ENCODE results near the gene THUMPD2. TPM values are rescaled to one million over a fixed set of nuclear protein-coding genes. Genes with fewer than 3 reads are reported as not detected.
"Not testable (repeated sequence)": the region's sequence is repeated elsewhere in the genome, so short reads cannot be mapped to it uniquely, and the experiment has no call there.

THUMPD2 gene
- polyA plus RNA-seq, 1 donor from 2014 or later: 9.8 TPM

GRCh38 chr2:39734445-39734844 lies 44.6 kb downstream of the THUMPD2 start:
- Mint-ChIP-seq H3K27me3 (no peaks in the 10 kb centered on the region), H3K9me3 (peaks cover 0 to 3% (median 0%) of the 10 kb centered on the region in 3 donors), H3K27ac (no peak overlapping the region), H3K4me1 (peaks cover 0 to 1% (median 0%) of the 10 kb centered on the region in 3 donors), H3K4me3 (no peak overlapping the region), H3K36me3 (peaks cover 2% of the 10 kb centered on the region)

- Mint-ChIP-seq H3K9me3 (peaks cover 0 to 3% (median 0%) of the 10 kb centered on the region in 3 donors), H3K27me3 (no peaks in the 10 kb centered on the region), H3K27ac (no peak overlapping the region), H3K4me1 (peaks cover 3 to 4% (median 4%) of the 10 kb centered on the region in 3 donors), H3K4me3 (no peak overlapping the region), H3K36me3 (peaks cover 3% of the 10 kb centered on the region)
These were observed 45.9 kb downstream of the THUMPD2 start for GRCh38 chr2:39733070-39733674.

- H3K27me3 Mint-ChIP-seq: no peaks in the 10 kb centered on the region
- H3K27ac Mint-ChIP-seq: no peak overlapping the region
- peaks cover 0 to 3% (median 0%) of the 10 kb centered on the region in 3 donors for H3K9me3 Mint-ChIP-seq
- H3K4me1 Mint-ChIP-seq: peaks cover 4 to 6% (median 5%) of the 10 kb centered on the region in 3 donors
- peaks cover 4% of the 10 kb centered on the region for H3K36me3 Mint-ChIP-seq
- no peak overlapping the region for H3K4me3 Mint-ChIP-seq
These were observed 46.6 kb downstream of the THUMPD2 start for GRCh38 chr2:39732482-39732881.

DNA sequence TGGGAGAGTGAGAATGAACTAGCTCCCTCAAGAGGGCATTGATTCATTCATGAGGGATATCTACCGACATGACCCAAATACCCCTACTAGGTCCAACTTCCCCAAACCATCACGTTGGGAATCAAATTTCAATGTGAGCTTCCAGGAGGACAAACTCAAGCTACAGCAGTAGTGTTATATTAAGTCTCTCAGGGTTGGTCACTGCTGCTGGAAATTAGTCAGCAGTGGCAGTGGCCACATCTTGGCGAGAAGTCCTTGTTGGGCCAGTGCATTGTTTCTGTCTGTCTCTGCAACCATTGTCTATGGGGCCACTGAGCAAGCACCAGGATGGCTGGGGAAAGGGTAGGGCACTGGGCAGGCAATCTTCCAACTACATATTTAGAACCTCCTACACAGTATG lies 47.5 kb downstream of the THUMPD2 start:
- Mint-ChIP-seq H3K36me3 (peaks cover 4% of the 10 kb centered on the region), H3K27ac (peak overlapping the region in 1 of 3 donors; percentile 2), H3K4me1 (peaks cover 4 to 6% (median 5%) of the 10 kb centered on the region in 3 donors), H3K4me3 (no peak overlapping the region), H3K27me3 (no peaks in the 10 kb centered on the region), H3K9me3 (peaks cover 0 to 3% (median 0%) of the 10 kb centered on the region in 3 donors)

DNA sequence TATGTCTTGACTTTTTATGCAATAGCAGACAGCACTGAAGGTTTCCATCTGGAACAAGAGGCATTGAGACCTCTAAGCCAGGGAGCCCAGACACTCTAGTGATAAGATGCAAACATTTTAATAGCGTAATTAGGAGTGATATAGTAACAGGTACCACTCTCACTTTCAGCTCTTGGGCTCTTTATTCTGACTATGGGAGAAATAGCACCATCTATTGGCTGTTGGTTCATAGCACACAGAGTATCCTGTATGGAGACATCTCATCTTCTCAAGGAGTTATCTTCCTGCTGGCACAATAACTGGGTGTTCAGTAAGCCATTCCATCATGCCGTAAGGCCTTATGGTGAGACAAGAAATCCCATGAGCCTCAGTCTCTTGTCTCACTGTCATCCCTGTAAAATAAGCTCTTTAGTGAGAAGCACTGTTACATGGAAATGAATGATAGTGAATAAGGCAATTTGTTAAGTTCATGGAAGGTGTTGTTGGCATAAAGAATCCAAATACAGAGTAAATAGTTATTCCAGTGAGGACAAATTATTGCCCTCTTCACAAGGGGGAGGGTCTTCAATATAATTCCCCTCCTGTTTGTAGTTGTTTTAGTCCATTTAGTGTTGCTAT lies 48.3 kb downstream of the THUMPD2 start:
- H3K27me3 Mint-ChIP-seq: no peaks in the 10 kb centered on the region
- H3K36me3 Mint-ChIP-seq: peaks cover 4% of the 10 kb centered on the region
- peaks cover 4 to 6% (median 5%) of the 10 kb centered on the region in 3 donors for H3K4me1 Mint-ChIP-seq
- H3K4me3 Mint-ChIP-seq: no peak overlapping the region
- no peak overlapping the region for H3K27ac Mint-ChIP-seq
- H3K9me3 Mint-ChIP-seq: peaks cover 0 to 3% (median 0%) of the 10 kb centered on the region in 3 donors

GRCh38 chr2:39730276-39730675 lies 48.8 kb downstream of the THUMPD2 start:
- H3K36me3 Mint-ChIP-seq: peaks cover 4% of the 10 kb centered on the region
- no peak overlapping the region for H3K4me3 Mint-ChIP-seq
- H3K27ac Mint-ChIP-seq: no peak overlapping the region
- peaks cover 0 to 3% (median 0%) of the 10 kb centered on the region in 3 donors for H3K9me3 Mint-ChIP-seq
- peaks cover 4 to 6% (median 5%) of the 10 kb centered on the region in 3 donors for H3K4me1 Mint-ChIP-seq
- H3K27me3 Mint-ChIP-seq: no peaks in the 10 kb centered on the region

DNA sequence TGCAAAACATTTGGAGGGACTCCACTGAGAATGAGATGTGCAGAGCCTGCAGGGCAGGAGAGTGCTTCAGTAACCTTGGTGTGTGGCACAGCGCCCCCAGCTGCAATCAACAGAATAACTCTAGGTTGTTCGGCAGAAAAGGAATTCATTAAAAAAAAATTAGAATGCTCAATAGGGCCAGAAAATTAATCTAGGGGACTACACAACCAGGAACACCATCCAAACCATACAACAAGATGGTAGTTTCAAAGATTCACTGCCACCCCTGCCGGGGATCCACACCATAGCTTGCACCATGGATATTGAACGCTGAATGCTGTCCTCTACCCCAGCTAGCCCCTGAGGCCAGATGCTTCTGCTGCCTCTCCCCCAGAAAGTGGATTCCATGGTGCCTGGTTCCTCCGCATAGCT lies 50.1 kb downstream of the THUMPD2 start:
- Mint-ChIP-seq H3K4me1 (peaks cover 4 to 5% (median 5%) of the 10 kb centered on the region in 3 donors), H3K27me3 (no peaks in the 10 kb centered on the region), H3K27ac (no peak overlapping the region), H3K36me3 (peaks cover 2% of the 10 kb centered on the region), H3K9me3 (peaks cover 0 to 3% (median 0%) of the 10 kb centered on the region in 3 donors), H3K4me3 (no peak overlapping the region)

GRCh38 chr2:39728085-39728484 lies 51.0 kb downstream of the THUMPD2 start:
- H3K9me3 Mint-ChIP-seq, H3K27ac Mint-ChIP-seq, H3K4me3 Mint-ChIP-seq, H3K27me3 Mint-ChIP-seq, H3K36me3 Mint-ChIP-seq, H3K4me1 Mint-ChIP-seq: not testable (repeated sequence)

DNA sequence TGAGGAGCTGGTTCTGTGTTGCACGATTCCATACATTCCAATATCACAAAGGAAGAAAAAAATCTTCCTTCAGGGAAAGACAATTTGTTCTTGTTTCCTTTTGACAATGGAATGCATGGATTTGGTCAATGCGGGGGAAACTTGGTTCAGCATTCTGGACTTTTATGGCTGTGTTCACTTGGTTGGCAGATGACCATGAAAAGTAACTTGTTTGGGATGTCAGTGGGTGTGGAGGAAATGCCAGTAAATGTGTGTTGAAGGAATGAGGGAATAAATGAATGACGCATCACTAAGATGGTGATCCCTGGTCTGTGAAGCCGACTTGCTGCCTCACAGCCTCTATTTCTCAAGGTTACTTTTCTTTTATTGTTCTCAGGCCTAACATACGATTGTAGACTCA lies 53.7 kb downstream of the THUMPD2 start:
- peaks cover 2% of the 10 kb centered on the region for H3K36me3 Mint-ChIP-seq
- H3K27me3 Mint-ChIP-seq: peaks cover 2% of the 10 kb centered on the region
- H3K4me1 Mint-ChIP-seq: peaks cover 4 to 5% (median 5%) of the 10 kb centered on the region in 3 donors
- no peak overlapping the region for H3K27ac Mint-ChIP-seq
- H3K9me3 Mint-ChIP-seq: no peaks in the 10 kb centered on the region
- H3K4me3 Mint-ChIP-seq: no peak overlapping the region

DNA sequence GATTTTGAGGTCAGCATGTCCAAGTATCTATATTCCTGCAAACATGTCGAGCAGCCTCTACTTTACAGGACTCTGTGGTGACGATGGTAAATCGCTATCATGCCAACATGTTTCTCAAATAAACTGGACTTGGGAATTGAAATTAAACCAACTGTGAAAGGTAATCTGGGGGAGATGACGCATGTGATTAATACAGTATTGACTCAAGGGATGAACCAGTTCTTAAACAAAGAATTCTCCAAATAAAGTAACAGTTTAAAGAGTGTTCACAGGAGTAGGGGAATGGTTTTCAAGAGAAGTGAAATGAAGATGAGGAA lies 54.3 kb downstream of the THUMPD2 start:
- no peak overlapping the region for H3K4me3 Mint-ChIP-seq
- H3K27ac Mint-ChIP-seq: no peak overlapping the region
- no peaks in the 10 kb centered on the region for H3K9me3 Mint-ChIP-seq
- peaks cover 4 to 5% (median 5%) of the 10 kb centered on the region in 3 donors for H3K4me1 Mint-ChIP-seq
- H3K36me3 Mint-ChIP-seq: peaks cover 2% of the 10 kb centered on the region
- H3K27me3 Mint-ChIP-seq: peaks cover 2% of the 10 kb centered on the region

DNA sequence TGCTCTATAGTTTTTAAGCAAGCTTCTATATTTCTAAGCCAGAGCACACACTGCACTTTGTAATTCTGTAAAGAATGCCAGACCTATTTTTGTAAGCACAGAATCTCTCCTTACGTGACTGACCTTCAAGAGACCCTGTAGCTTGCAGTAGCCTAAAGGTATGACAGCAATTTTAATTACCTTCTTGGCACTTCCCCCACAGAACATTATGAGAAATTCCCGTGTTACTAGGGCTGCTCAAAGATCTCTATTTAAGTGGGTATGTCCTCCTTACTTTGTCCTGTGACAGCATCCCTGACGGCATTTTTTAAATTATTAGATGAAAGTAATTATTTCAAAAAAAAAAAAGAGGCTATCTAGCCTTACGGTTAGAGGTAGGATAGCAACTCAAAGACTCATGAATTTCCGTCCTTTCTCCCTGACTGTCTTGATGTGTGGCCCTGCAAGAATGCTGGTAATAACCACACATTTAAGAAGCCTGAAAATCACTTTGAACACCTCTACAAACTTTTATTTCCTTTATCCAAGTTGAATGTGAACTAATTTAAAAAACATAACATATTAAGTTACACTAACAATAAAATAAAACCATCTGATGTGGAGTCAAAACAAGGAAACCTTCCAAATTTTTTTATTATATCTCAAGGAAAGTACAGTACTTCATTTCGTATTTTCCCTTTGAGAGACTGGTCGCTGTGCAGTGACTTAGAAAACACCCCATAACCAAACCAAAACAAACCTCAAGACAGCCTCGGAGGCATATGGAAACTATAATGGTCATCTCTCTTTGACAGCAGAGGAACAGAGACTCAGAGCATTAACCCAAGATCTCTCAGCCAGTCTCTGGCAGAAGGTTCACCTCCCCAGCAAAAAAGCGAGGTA lies 54.9 kb downstream of the THUMPD2 start:
- no peak overlapping the region for H3K27ac Mint-ChIP-seq
- peaks cover 2% of the 10 kb centered on the region for H3K27me3 Mint-ChIP-seq
- no peaks in the 10 kb centered on the region for H3K9me3 Mint-ChIP-seq
- H3K36me3 Mint-ChIP-seq: peaks cover 2% of the 10 kb centered on the region
- peaks cover 4 to 5% (median 5%) of the 10 kb centered on the region in 3 donors for H3K4me1 Mint-ChIP-seq
- H3K4me3 Mint-ChIP-seq: no peak overlapping the region

- Mint-ChIP-seq H3K4me3 (no peak overlapping the region), H3K27ac (no peak overlapping the region)
These were observed 55.6 kb downstream of the THUMPD2 start for GRCh38 chr2:39723497-39723896.

GRCh38 chr2:39720970-39721369 lies 58.1 kb downstream of the THUMPD2 start:
- no peaks in the 10 kb centered on the region for H3K4me1 Mint-ChIP-seq
- no peak overlapping the region for H3K27ac Mint-ChIP-seq
- no peaks in the 10 kb centered on the region for H3K9me3 Mint-ChIP-seq

More at GRCh38 chr2:39723497-39723896, 55.6 kb downstream of the THUMPD2 start:
- Mint-ChIP-seq H3K36me3 (peaks cover 2% of the 10 kb centered on the region), H3K9me3 (no peaks in the 10 kb centered on the region), H3K27me3 (peaks cover 2% of the 10 kb centered on the region), H3K4me1 (peaks cover 0 to 4% (median 2%) of the 10 kb centered on the region in 3 donors)

GRCh38 chr2:39719317-39719716 lies 59.7 kb downstream of the THUMPD2 start:
- Mint-ChIP-seq H3K27ac (no peak overlapping the region), H3K36me3 (no peaks in the 10 kb centered on the region), H3K9me3 (no peaks in the 10 kb centered on the region), H3K4me1 (no peaks in the 10 kb centered on the region), H3K4me3 (no peak overlapping the region), H3K27me3 (peaks cover 2% of the 10 kb centered on the region)

More at GRCh38 chr2:39720970-39721369, 58.1 kb downstream of the THUMPD2 start:
- Mint-ChIP-seq H3K4me3 (no peak overlapping the region), H3K27me3 (peaks cover 2% of the 10 kb centered on the region), H3K36me3 (no peaks in the 10 kb centered on the region)

GRCh38 chr2:39718483-39718882 lies 60.6 kb downstream of the THUMPD2 start:
- H3K27me3 Mint-ChIP-seq: peaks cover 2% of the 10 kb centered on the region
- H3K9me3 Mint-ChIP-seq: no peaks in the 10 kb centered on the region
- no peak overlapping the region for H3K27ac Mint-ChIP-seq
- H3K36me3 Mint-ChIP-seq: no peaks in the 10 kb centered on the region
- no peak overlapping the region for H3K4me3 Mint-ChIP-seq
- H3K4me1 Mint-ChIP-seq: peaks cover 0 to 2% (median 0%) of the 10 kb centered on the region in 3 donors
